Stimulated activated CD8-positive, alpha-beta memory T cell treated with anti-CD3 and anti-CD28 coated beads, Interleukin-4, amount 100 ng/mL, for 4 hours (primary cell): Measurements from ENCODE around the gene ZBTB21.

Source experiments
- DNase-seq, 2 donors: peaks; one replicate each; pipeline ENCODE4 v3.0.0-alpha.2; 2020; ENCODE audit warnings: low read depth in 2 of 2, low spot score in 1 of 2

The ZBTB21 gene

GRCh38 chr21:42021371-42022090 is 11.4 kb upstream of the ZBTB21 start:
- no peak for DNase-seq

GRCh38 chr21:42019706-42020105 is 9.5 kb upstream of the ZBTB21 start:
- no peak for DNase-seq

- DNase-seq, result no peak
Measured at GRCh38 chr21:42019101-42019605, 9.0 kb upstream of the ZBTB21 start.

GRCh38 chr21:42017022-42017421 is 6.9 kb upstream of the ZBTB21 start:
- DNase-seq, result no peak

GRCh38 chr21:42016364-42016985 is 6.3 kb upstream of the ZBTB21 start:
- DNase-seq, result no peak

- no peak for DNase-seq
Measured at GRCh38 chr21:42013931-42014330, 3.8 kb upstream of the ZBTB21 start.

- DNase-seq, result no peak
Measured at GRCh38 chr21:42013376-42013775, 3.2 kb upstream of the ZBTB21 start.

- DNase-seq, result no peak
Measured at GRCh38 chr21:42012763-42013329, 2.7 kb upstream of the ZBTB21 start.

- no peak for DNase-seq
Measured at GRCh38 chr21:42012344-42012743, 2.2 kb upstream of the ZBTB21 start.

- no peak for DNase-seq
Measured at GRCh38 chr21:42010507-42011495, 641 bp upstream of the ZBTB21 start.

- peak in 1 of 2 donors; percentile 34 for DNase-seq
Measured at GRCh38 chr21:42009018-42009830, 936 bp downstream of the ZBTB21 start.

- DNase-seq, result no peak
Measured at GRCh38 chr21:42007356-42007940, 2.7 kb downstream of the ZBTB21 start.

GRCh38 chr21:42006765-42007164 is 3.4 kb downstream of the ZBTB21 start:
- no peak for DNase-seq

- DNase-seq, result no peak
Measured at GRCh38 chr21:42004406-42005199, 5.6 kb downstream of the ZBTB21 start.

GRCh38 chr21:42003051-42003461 is 7.1 kb downstream of the ZBTB21 start:
- no peak for DNase-seq

- DNase-seq, result peak in 1 of 2 donors; percentile 25
Measured at GRCh38 chr21:42002421-42002958, 7.7 kb downstream of the ZBTB21 start.

- DNase-seq, result no peak
Measured at GRCh38 chr21:42001781-42002180, 8.4 kb downstream of the ZBTB21 start.

- DNase-seq, result no peak
Measured at GRCh38 chr21:42000908-42001307, 9.3 kb downstream of the ZBTB21 start.

GRCh38 chr21:41997657-41998056 is 12.5 kb downstream of the ZBTB21 start:
- DNase-seq, result no peak
